Transverse colon (tissue), 3 donors: ENCODE results near the gene UBR3.

Experiments used
- EP300 ChIP-seq: sonication (generic); formaldehyde crosslinking; IDR thresholded peaks from one replicate; pipeline ENCODE4 v1.6.1; 2017; ENCODE audit warnings: antibody characterized with exemption, low read depth
- POLR2A ChIP-seq: fragments of 450-650 bp; IDR thresholded peaks from one replicate; pipeline ENCODE4 v1.6.1; 2016; ENCODE audit warnings: antibody characterized with exemption, mild to moderate bottlenecking, moderate library complexity
- POLR2AphosphoS5 ChIP-seq, 3 donors: sonication (generic); formaldehyde crosslinking; IDR thresholded peaks; one replicate each; pipeline ENCODE4 v1.6.1; 2016; ENCODE audit warnings: antibody characterized with exemption in 3 of 3

DNA sequence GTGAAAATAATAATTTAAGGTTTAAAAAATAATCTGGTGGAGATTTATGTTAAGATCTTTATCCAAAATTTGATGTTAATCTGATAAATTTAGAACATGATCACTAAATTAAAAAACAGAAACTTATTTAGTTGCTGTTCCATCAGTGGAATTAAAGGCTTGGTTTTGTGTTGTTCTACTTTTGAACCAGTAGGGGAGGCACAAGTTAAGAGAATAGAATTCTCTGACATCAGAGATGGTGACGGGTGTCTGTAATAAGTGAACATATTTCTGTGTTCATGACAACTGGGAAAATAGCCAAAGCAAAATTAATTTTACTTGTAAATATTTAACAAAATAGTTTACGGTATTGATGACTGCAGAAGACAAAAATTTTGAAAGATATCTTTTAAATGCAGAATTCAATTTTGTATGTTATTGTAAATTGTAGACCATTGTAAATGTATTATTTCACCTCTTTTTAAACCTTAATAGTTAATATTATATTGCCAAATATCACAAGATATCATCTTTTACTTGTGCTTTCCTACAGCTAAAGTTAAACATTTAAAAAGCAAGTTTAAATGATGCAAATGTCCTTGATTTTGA, 106.0 kb downstream of the UBR3 start:
- TF ChIP-seq POLR2AphosphoS5 (IDR thresholded peaks at IDR 0.05) (no peak), EP300 (no peak), POLR2A (no peak)
